Measurements from ENCODE around the gene P2RX4. TPM values are rescaled to one million over a fixed set of nuclear protein-coding genes. Genes with fewer than 3 reads are reported as not detected.
"Not testable (repeated sequence)": the region's sequence is repeated elsewhere in the genome, so short reads cannot be mapped to it uniquely, and the experiment has no call there.

P2RX4 gene
- total and polyA plus RNA-seq, 2 of the 8 experiments (the other 6 are each of a cell fraction or from before 2014, with no cell fraction given), result 9.5 to 12.2 TPM

GRCh38 chr12:121198949-121199348 lies 11.0 kb upstream of the P2RX4 start (continued):
- TF ChIP-seq TBP (IDR thresholded peaks at IDR 0.05; ENCODE audit: low read depth, low read length) (no peak), CEBPB (IDR thresholded peaks at IDR 0.05; ENCODE audit: low read depth, low read length) (no peak), E2F6 (IDR thresholded peaks at IDR 0.05) (no peak), SRF (IDR thresholded peaks at IDR 0.05; ENCODE audit: low read depth, low read length) (no peak)

- H3K79me2 ChIP-seq (ENCODE audit: control insufficient read depth in 1 of 2, insufficient read depth in 2 of 2, low read length in 2 of 2); H3K36me3 ChIP-seq (ENCODE audit: control insufficient read depth in 2 of 4, insufficient read depth in 4 of 4, low read length in 3 of 4); H3K27me3 ChIP-seq (replicated peaks in 1 of 4; ENCODE audit: control insufficient read depth in 3 of 4, extremely low read depth in 1 of 4, insufficient read depth in 3 of 4, low read length in 3 of 4); FAIRE-seq; H2BK5ac ChIP-seq (ENCODE audit: low read depth, low read length); H2BK15ac ChIP-seq (ENCODE audit: low read length); H2AFZ ChIP-seq (ENCODE audit: low read length); H2BK20ac ChIP-seq (ENCODE audit: low read length); H3K23me2 ChIP-seq (ENCODE audit: low read depth, low read length); H4K20me1 ChIP-seq (replicated peaks in 1 of 2; ENCODE audit: control insufficient read depth in 1 of 2, insufficient read depth in 2 of 2, low read length in 2 of 2); H2BK12ac ChIP-seq (ENCODE audit: low read depth, low read length); H3K79me1 ChIP-seq (ENCODE audit: low read depth, low read length); H3K4me3 ChIP-seq (ENCODE audit: extremely low read depth in 1 of 4, insufficient read depth in 2 of 4, low read depth in 3 of 4, low read length in 4 of 4); H3K4me2 ChIP-seq (ENCODE audit: insufficient read depth in 1 of 2, low read depth in 2 of 2, low read length in 2 of 2); H3K9ac ChIP-seq (replicated peaks in 1 of 4; ENCODE audit: extremely low read depth in 1 of 4, low read depth in 3 of 4, low read length in 3 of 4); DNase-seq (ENCODE audit: low read depth in 1 of 2, low spot score in 2 of 2); H3K9me3 ChIP-seq (ENCODE audit: insufficient read depth in 2 of 2, low read depth in 1 of 2, low read length in 1 of 2); H2BK120ac ChIP-seq (replicated peaks; ENCODE audit: low read depth, low read length); H3K56ac ChIP-seq (replicated peaks; ENCODE audit: insufficient read length, low read depth, low read length); H3K27ac ChIP-seq (ENCODE audit: low read depth, low read length); H3K18ac ChIP-seq (ENCODE audit: extremely low read depth, low read length); H2AK5ac ChIP-seq (ENCODE audit: low read depth, low read length); H4K5ac ChIP-seq (ENCODE audit: insufficient read length, low read depth, low read length); H3K4ac ChIP-seq (replicated peaks; ENCODE audit: insufficient read length, low read depth, low read length); H3K14ac ChIP-seq (ENCODE audit: insufficient read length); H4K91ac ChIP-seq (replicated peaks; ENCODE audit: insufficient read length, low read length); H4K8ac ChIP-seq (ENCODE audit: extremely low read depth, insufficient read depth, low read length); H3K23ac ChIP-seq (ENCODE audit: insufficient read length); POLR2A ChIA-PET (ENCODE audit: partially characterized antibody); H3K4me1 ChIP-seq (replicated peaks in 1 of 4; ENCODE audit: control insufficient read depth in 3 of 4, insufficient read depth in 4 of 4, low read length in 3 of 4): not testable (repeated sequence)
- CTCF ChIA-PET (ENCODE audit: partially characterized antibody), result interaction anchor here (0.6 kb wide), 1 partner anchor 106 kb away, joined by 3 read pairs; no protein-coding TSS in a partner anchor
- 93% methylated on average over 6 of the region's 6 CpGs; no CpG with 5 or more reads in 1 of the 2 experiments for WGBS, 2 experiments (ENCODE audit: extremely low coverage in 1 of 2, insufficient coverage in 1 of 2, insufficient read length in 1 of 2, insufficient replicate concordance in 2 of 2, low coverage in 1 of 2, low lambda C conversion rate in 2 of 2, missing lambda C conversion rate in 1 of 2)
Observed at GRCh38 chr12:121201140-121201539, 8.8 kb upstream of the P2RX4 start.
